ENCODE results near the gene ARHGAP21. TPM values are rescaled to one million over a fixed set of nuclear protein-coding genes. Genes with fewer than 3 reads are reported as not detected.
A peak's percentile ranks its signal among the peaks of the same experiment; 100 is the strongest.

ARHGAP21 gene
- total and polyA plus RNA-seq, 2 experiments from 2014 or later: 28.7 to 176 TPM

GRCh38 chr10:24554036-24554435 is 169.7 kb downstream of the ARHGAP21 start:
- no peaks in the 10 kb centered on the region for H3K27me3 ChIP-seq (replicated peaks; ENCODE audit: insufficient read depth)
- no peaks in the 10 kb centered on the region for H3K9me2 ChIP-seq (ENCODE audit: insufficient read depth)
- H3K27ac ChIP-seq: no peak overlapping the region
- no peaks in the 10 kb centered on the region for H3K36me3 ChIP-seq (ENCODE audit: low read depth)
- H3F3A ChIP-seq (ENCODE audit: insufficient read depth): no peaks in the 10 kb centered on the region
- WGBS, 2 experiments (ENCODE audit: low coverage in 1 of 2, low lambda C conversion rate in 2 of 2, missing lambda C conversion rate in 2 of 2): 56 to 63% methylated on average over 7 of the region's 7 CpGs
- H3K4me2 ChIP-seq (ENCODE audit: unreplicated experiment): no peak overlapping the region
- H4K20me1 ChIP-seq (ENCODE audit: insufficient read depth): no peaks in the 10 kb centered on the region
- H2AFZ ChIP-seq: no peak overlapping the region
- in situ Hi-C loops (cut with MboI): no loop called here
- TF ChIP-seq EZH2 (IDR thresholded peaks at IDR 0.05; ENCODE audit: insufficient read depth, poor library complexity, severe bottlenecking) (no peak), EZH2phosphoT487 (IDR thresholded peaks at IDR 0.05; ENCODE audit: insufficient read depth, low read depth) (no peak)
- H3K9me3 ChIP-seq (ENCODE audit: low read depth): no peaks in the 10 kb centered on the region
- no peak overlapping the region for H3K4me3 ChIP-seq
- no peaks in the 10 kb centered on the region for H3K79me2 ChIP-seq (ENCODE audit: insufficient read depth)
- DNase-seq: no peak
- no peak overlapping the region for H3K9ac ChIP-seq
- no peaks in the 10 kb centered on the region for H3K4me1 ChIP-seq (ENCODE audit: insufficient read depth)

GRCh38 chr10:24553051-24553612 is 170.6 kb downstream of the ARHGAP21 start:
- H3K36me3 ChIP-seq (ENCODE audit: low read depth): no peaks in the 10 kb centered on the region
- DNase-seq: no peak
- no peak overlapping the region for H3K27ac ChIP-seq
- no peak overlapping the region for H3K4me3 ChIP-seq
- H3K9ac ChIP-seq: no peak overlapping the region
- no peaks in the 10 kb centered on the region for H3K4me1 ChIP-seq (ENCODE audit: insufficient read depth)
- H3K9me2 ChIP-seq (ENCODE audit: insufficient read depth): no peaks in the 10 kb centered on the region
- 60 to 69% methylated on average over 10 of the region's 10 CpGs for WGBS, 2 experiments (ENCODE audit: low coverage in 1 of 2, low lambda C conversion rate in 2 of 2, missing lambda C conversion rate in 2 of 2)
- TF ChIP-seq EZH2phosphoT487 (IDR thresholded peaks at IDR 0.05; ENCODE audit: insufficient read depth, low read depth): no peak
- TF ChIP-seq EZH2 (IDR thresholded peaks at IDR 0.05; ENCODE audit: insufficient read depth, poor library complexity, severe bottlenecking): no peak
- no peaks in the 10 kb centered on the region for H3K9me3 ChIP-seq (ENCODE audit: low read depth)
- in situ Hi-C loops (cut with MboI): no loop called here
- H3K79me2 ChIP-seq (ENCODE audit: insufficient read depth): no peaks in the 10 kb centered on the region
- no peak overlapping the region for H3K4me2 ChIP-seq (ENCODE audit: unreplicated experiment)
- H4K20me1 ChIP-seq (ENCODE audit: insufficient read depth): no peaks in the 10 kb centered on the region
- H2AFZ ChIP-seq: no peak overlapping the region
- H3F3A ChIP-seq (ENCODE audit: insufficient read depth): no peaks in the 10 kb centered on the region
- no peaks in the 10 kb centered on the region for H3K27me3 ChIP-seq (replicated peaks; ENCODE audit: insufficient read depth)

GRCh38 chr10:24552346-24553016 is 171.2 kb downstream of the ARHGAP21 start:
- DNase-seq: peak; percentile 14
- Histone ChIP-seq H2AFZ (no peak overlapping the region), H3K4me3 (no peak overlapping the region), H3K4me1 (ENCODE audit: insufficient read depth) (no peaks in the 10 kb centered on the region), H3K36me3 (ENCODE audit: low read depth) (no peaks in the 10 kb centered on the region), H3K9ac (no peak overlapping the region), H3K4me2 (ENCODE audit: unreplicated experiment) (no peak overlapping the region), H3K27ac (no peak overlapping the region), H4K20me1 (ENCODE audit: insufficient read depth) (no peaks in the 10 kb centered on the region), H3K27me3 (replicated peaks; ENCODE audit: insufficient read depth) (no peaks in the 10 kb centered on the region), H3K79me2 (ENCODE audit: insufficient read depth) (no peaks in the 10 kb centered on the region), H3K9me3 (ENCODE audit: low read depth) (no peaks in the 10 kb centered on the region), H3F3A (ENCODE audit: insufficient read depth) (no peaks in the 10 kb centered on the region), H3K9me2 (ENCODE audit: insufficient read depth) (no peaks in the 10 kb centered on the region)
- WGBS, 2 experiments (ENCODE audit: low coverage in 1 of 2, low lambda C conversion rate in 2 of 2, missing lambda C conversion rate in 2 of 2): 60 to 62% methylated on average over 22 of the region's 22 CpGs
- in situ Hi-C loops (cut with MboI): no loop called here
- no peak for TF ChIP-seq EZH2 (IDR thresholded peaks at IDR 0.05; ENCODE audit: insufficient read depth, poor library complexity, severe bottlenecking)
- no peak for TF ChIP-seq EZH2phosphoT487 (IDR thresholded peaks at IDR 0.05; ENCODE audit: insufficient read depth, low read depth)

GRCh38 chr10:24551161-24551560 is 172.5 kb downstream of the ARHGAP21 start:
- 48 to 65% methylated on average over 2 of the region's 2 CpGs for WGBS, 2 experiments (ENCODE audit: low coverage in 1 of 2, low lambda C conversion rate in 2 of 2, missing lambda C conversion rate in 2 of 2)
- no peaks in the 10 kb centered on the region for H3K79me2 ChIP-seq (ENCODE audit: insufficient read depth)

More at GRCh38 chr10:24551161-24551560, 172.5 kb downstream of the ARHGAP21 start:
- TF ChIP-seq EZH2 (IDR thresholded peaks at IDR 0.05; ENCODE audit: insufficient read depth, poor library complexity, severe bottlenecking) (no peak), EZH2phosphoT487 (IDR thresholded peaks at IDR 0.05; ENCODE audit: insufficient read depth, low read depth) (no peak)
- H3K4me1 ChIP-seq (ENCODE audit: insufficient read depth): no peaks in the 10 kb centered on the region
- H3K27ac ChIP-seq: no peak overlapping the region
- no peak overlapping the region for H3K4me2 ChIP-seq (ENCODE audit: unreplicated experiment)
- H3K9ac ChIP-seq: no peak overlapping the region
- no peaks in the 10 kb centered on the region for H3K9me2 ChIP-seq (ENCODE audit: insufficient read depth)
- no peak overlapping the region for H3K4me3 ChIP-seq
- no peaks in the 10 kb centered on the region for H3K9me3 ChIP-seq (ENCODE audit: low read depth)
- no peaks in the 10 kb centered on the region for H3F3A ChIP-seq (ENCODE audit: insufficient read depth)
- no peaks in the 10 kb centered on the region for H4K20me1 ChIP-seq (ENCODE audit: insufficient read depth)
- in situ Hi-C loops (cut with MboI): no loop called here
- no peak for DNase-seq
- no peaks in the 10 kb centered on the region for H3K27me3 ChIP-seq (replicated peaks; ENCODE audit: insufficient read depth)
- no peak overlapping the region for H2AFZ ChIP-seq
- H3K36me3 ChIP-seq (ENCODE audit: low read depth): no peaks in the 10 kb centered on the region

Data from GM23248 (cell line).